ENCODE data around the gene SLC13A3.
"Not testable (repeated sequence)": the region's sequence is repeated elsewhere in the genome, so short reads cannot be mapped to it uniquely, and the experiment has no call there.

SLC13A3 gene

DNA sequence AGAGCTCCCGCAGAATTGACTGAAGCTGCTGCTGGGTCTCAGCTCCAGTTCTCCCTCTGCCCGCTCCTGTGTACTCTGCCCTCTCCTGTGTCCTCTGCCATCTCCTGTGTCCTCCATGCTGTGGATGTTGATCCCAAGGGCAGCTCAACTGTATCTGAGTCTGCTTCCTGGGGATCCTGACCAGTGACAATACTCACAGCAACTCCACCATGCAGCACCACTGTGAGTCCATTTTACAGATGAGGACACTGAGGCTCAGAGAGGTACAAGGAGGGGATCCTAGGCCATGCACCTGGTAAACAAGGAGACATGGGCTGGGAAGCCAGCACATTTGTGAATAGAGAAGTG, 29.4 kb upstream of the SLC13A3 start:
- no peaks in the 10 kb centered on the region for H3K27me3 ChIP-seq (ENCODE audit: control insufficient read depth, low read length)
- peaks cover 23% of the 10 kb centered on the region for H3K79me2 ChIP-seq (ENCODE audit: control insufficient read depth, low read length)
- peaks cover 8% of the 10 kb centered on the region for H3F3A ChIP-seq (ENCODE audit: control insufficient read depth, insufficient read depth)
- no peaks in the 10 kb centered on the region for H3K9me2 ChIP-seq (replicated peaks; ENCODE audit: control insufficient read depth, low read length)
- no peaks in the 10 kb centered on the region for H3K9me3 ChIP-seq (ENCODE audit: control insufficient read depth, insufficient read depth, low read length)
- H3K4me2 ChIP-seq (ENCODE audit: low read length) = no peak overlapping the region
- peaks cover 19% of the 10 kb centered on the region for H3K36me3 ChIP-seq (ENCODE audit: control insufficient read depth, low read length)
- TF ChIP-seq CTCF (IDR thresholded peaks at IDR 0.05; ENCODE audit: low read depth, low read length, poor library complexity, severe bottlenecking) = no peak
- no peak for TF ChIP-seq EZH2phosphoT487 (IDR thresholded peaks at IDR 0.05; ENCODE audit: borderline replicate concordance, low read length)
- peaks cover 1% of the 10 kb centered on the region; the same call in 1 of the 2 replicates for H4K20me1 ChIP-seq (ENCODE audit: control insufficient read depth, insufficient read depth, low read depth, low read length)
- H3K27ac ChIP-seq (ENCODE audit: low read depth, low read length) = no peak overlapping the region
- H3K4me3 ChIP-seq (ENCODE audit: low read length) = no peak overlapping the region
- H3K4me1 ChIP-seq (ENCODE audit: control insufficient read depth, low read length) = peaks cover 5% of the 10 kb centered on the region; the same call in 1 of the 2 replicates

- peaks cover 8% of the 10 kb centered on the region for H3F3A ChIP-seq (ENCODE audit: control insufficient read depth, insufficient read depth)
- peaks cover 2% of the 10 kb centered on the region; the same call in 1 of the 2 replicates for H3K79me2 ChIP-seq (ENCODE audit: control insufficient read depth, low read length)
- H3K27ac ChIP-seq (ENCODE audit: low read depth, low read length) = no peak overlapping the region
- no peak overlapping the region for H3K4me2 ChIP-seq (ENCODE audit: low read length)
- no peaks in the 10 kb centered on the region for H3K36me3 ChIP-seq (ENCODE audit: control insufficient read depth, low read length)
- H4K20me1 ChIP-seq (ENCODE audit: control insufficient read depth, insufficient read depth, low read depth, low read length) = no peaks in the 10 kb centered on the region
- no peak overlapping the region for H3K4me3 ChIP-seq (ENCODE audit: low read length)
- no peaks in the 10 kb centered on the region for H3K9me2 ChIP-seq (replicated peaks; ENCODE audit: control insufficient read depth, low read length)
- TF ChIP-seq EZH2phosphoT487 (IDR thresholded peaks at IDR 0.05; ENCODE audit: borderline replicate concordance, low read length) (no peak), CTCF (IDR thresholded peaks at IDR 0.05; ENCODE audit: low read depth, low read length, poor library complexity, severe bottlenecking) (no peak)
- H3K9me3 ChIP-seq (ENCODE audit: control insufficient read depth, insufficient read depth, low read length) = no peaks in the 10 kb centered on the region
- H3K4me1 ChIP-seq (ENCODE audit: control insufficient read depth, low read length) = peaks cover 5% of the 10 kb centered on the region; the same call in 1 of the 2 replicates
- H3K27me3 ChIP-seq (ENCODE audit: control insufficient read depth, low read length) = no peaks in the 10 kb centered on the region
Observed at GRCh38 chr20:46678516-46678915, 27.3 kb upstream of the SLC13A3 start.

DNA sequence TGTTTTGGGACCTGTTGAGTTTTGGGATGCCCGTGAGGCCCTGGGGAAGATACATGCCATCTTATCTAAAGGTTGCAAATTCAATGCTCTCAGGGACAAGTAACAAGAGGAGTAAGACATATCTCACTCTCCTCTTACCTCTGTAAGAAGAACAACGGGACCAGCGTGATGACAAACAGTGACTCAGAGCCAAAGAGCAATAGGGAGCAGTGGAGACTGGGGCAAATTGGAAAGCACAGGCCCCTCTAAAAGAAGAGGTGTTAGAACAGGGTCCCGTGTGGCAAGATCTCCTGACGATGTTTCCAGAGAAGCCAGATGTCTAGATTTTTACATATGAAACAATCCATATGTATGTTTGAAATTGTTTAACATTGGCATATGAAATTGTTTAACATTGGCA, 26.3 kb upstream of the SLC13A3 start:
- Histone ChIP-seq H3F3A (ENCODE audit: control insufficient read depth, insufficient read depth) (peaks cover 8% of the 10 kb centered on the region), H3K4me1 (ENCODE audit: control insufficient read depth, low read length) (peaks cover 5% of the 10 kb centered on the region; the same call in 1 of the 2 replicates), H3K4me3 (ENCODE audit: low read length) (no peak overlapping the region), H3K9me3 (ENCODE audit: control insufficient read depth, insufficient read depth, low read length) (no peaks in the 10 kb centered on the region), H4K20me1 (ENCODE audit: control insufficient read depth, insufficient read depth, low read depth, low read length) (0 out of 2 replicates have a peak, but pooled peaks cover 2% of the 10 kb centered on the region), H3K9me2 (replicated peaks; ENCODE audit: control insufficient read depth, low read length) (no peaks in the 10 kb centered on the region), H3K79me2 (ENCODE audit: control insufficient read depth, low read length) (no peaks in the 10 kb centered on the region), H3K27me3 (ENCODE audit: control insufficient read depth, low read length) (no peaks in the 10 kb centered on the region), H3K36me3 (ENCODE audit: control insufficient read depth, low read length) (no peaks in the 10 kb centered on the region), H3K4me2 (ENCODE audit: low read length) (no peak overlapping the region), H3K27ac (ENCODE audit: low read depth, low read length) (no peak overlapping the region)
- no peak for TF ChIP-seq EZH2phosphoT487 (IDR thresholded peaks at IDR 0.05; ENCODE audit: borderline replicate concordance, low read length)
- TF ChIP-seq CTCF (IDR thresholded peaks at IDR 0.05; ENCODE audit: low read depth, low read length, poor library complexity, severe bottlenecking) = no peak

GRCh38 chr20:46676649-46677316, 25.5 kb upstream of the SLC13A3 start:
- not testable (repeated sequence) for H3K9me3 ChIP-seq (ENCODE audit: control insufficient read depth, insufficient read depth, low read length); H3F3A ChIP-seq (ENCODE audit: control insufficient read depth, insufficient read depth); H3K9me2 ChIP-seq (replicated peaks; ENCODE audit: control insufficient read depth, low read length); H3K36me3 ChIP-seq (ENCODE audit: control insufficient read depth, low read length); H4K20me1 ChIP-seq (ENCODE audit: control insufficient read depth, insufficient read depth, low read depth, low read length); H3K27me3 ChIP-seq (ENCODE audit: control insufficient read depth, low read length); H3K79me2 ChIP-seq (ENCODE audit: control insufficient read depth, low read length); H3K4me3 ChIP-seq (ENCODE audit: low read length); H3K4me1 ChIP-seq (ENCODE audit: control insufficient read depth, low read length); H3K4me2 ChIP-seq (ENCODE audit: low read length); H3K27ac ChIP-seq (ENCODE audit: low read depth, low read length)

All from DOHH2 (cell line).